Measurements from ENCODE around the gene R3HCC1L.
A peak's percentile ranks its signal among the peaks of the same experiment; 100 is the strongest.

The R3HCC1L gene

DNA sequence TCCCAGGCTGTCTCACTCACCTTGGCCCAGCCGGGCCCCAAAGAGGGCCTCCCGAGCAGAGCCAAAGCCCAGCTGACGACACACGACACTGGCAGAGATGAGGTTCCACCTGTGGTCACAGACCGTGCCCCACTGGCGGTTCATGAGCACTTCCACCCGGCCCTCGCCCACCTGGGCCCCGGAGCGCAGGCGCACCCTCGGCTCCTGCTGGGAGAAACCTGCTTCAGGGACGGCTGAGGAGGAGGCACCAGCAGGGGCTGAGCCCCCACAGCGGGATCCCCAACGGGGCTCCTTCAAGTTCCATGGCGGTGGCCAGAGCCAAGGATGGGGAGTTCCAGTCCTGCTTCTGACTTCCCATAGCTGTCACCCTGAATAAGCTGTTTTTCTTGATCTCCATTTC, 123.5 kb downstream of the R3HCC1L start:
- ChIA-PET POLR2A (ENCODE audit: low non-redundant PET) (no interaction called here), CTCF (interaction anchor here (1.8 kb wide), 1 partner anchor 52 kb away, joined by 7 read pairs; no protein-coding TSS in a partner anchor)
- TF ChIP-seq, protein P1, sequence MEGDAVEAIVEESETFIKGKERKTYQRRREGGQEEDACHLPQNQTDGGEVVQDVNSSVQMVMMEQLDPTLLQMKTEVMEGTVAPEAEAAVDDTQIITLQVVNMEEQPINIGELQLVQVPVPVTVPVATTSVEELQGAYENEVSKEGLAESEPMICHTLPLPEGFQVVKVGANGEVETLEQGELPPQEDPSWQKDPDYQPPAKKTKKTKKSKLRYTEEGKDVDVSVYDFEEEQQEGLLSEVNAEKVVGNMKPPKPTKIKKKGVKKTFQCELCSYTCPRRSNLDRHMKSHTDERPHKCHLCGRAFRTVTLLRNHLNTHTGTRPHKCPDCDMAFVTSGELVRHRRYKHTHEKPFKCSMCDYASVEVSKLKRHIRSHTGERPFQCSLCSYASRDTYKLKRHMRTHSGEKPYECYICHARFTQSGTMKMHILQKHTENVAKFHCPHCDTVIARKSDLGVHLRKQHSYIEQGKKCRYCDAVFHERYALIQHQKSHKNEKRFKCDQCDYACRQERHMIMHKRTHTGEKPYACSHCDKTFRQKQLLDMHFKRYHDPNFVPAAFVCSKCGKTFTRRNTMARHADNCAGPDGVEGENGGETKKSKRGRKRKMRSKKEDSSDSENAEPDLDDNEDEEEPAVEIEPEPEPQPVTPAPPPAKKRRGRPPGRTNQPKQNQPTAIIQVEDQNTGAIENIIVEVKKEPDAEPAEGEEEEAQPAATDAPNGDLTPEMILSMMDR (conservative IDR thresholded peaks at IDR 0.05; ENCODE audit: low read depth), result no peak
- DNase-seq (ENCODE audit: low spot score), result no peak
- no peak overlapping the region for H3K27ac ChIP-seq

DNA sequence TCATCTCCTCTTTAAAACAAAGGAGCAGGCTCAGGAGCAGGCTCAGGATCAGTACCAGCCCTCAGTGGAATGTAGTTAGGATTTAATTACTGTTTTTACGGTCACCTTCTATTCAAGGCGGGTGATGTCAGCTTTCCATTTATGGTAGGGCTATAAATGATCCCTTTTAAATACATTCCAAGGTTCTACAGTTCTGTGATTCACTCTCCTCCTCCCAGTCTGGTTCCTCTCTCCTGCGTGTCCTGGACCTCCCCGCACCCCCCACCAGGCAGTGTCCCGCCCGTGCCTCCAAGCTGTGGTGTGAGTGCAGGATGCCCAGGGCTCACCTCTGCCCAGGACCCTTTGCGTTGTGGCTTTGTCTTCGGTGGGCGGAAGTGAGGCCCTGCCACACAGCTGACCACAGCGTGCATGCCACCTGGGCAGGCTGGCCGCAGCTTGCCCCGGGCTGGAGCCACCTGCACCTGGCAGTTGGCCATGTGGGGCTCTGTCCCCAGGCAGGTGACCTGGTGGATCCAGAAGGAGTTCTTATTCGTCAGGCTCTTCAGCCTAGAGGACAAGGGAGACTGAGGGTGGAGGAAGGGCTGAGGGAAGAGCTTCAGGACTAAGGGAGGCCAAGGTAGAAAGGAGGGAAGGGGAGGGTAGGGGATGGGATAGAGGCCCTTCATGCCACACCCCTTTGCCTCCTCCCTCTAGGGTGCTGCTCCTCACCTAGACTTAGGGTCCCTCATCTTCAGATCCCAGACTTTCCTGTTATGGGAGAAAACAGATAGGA, 124.4 kb downstream of the R3HCC1L start:
- DNase-seq (ENCODE audit: low spot score), result no peak
- ChIA-PET POLR2A (ENCODE audit: low non-redundant PET) (no interaction called here), CTCF (interaction anchor here (1.8 kb wide), 1 partner anchor 51 kb away, joined by 7 read pairs; no protein-coding TSS in a partner anchor)
- TF ChIP-seq, protein P1 (conservative IDR thresholded peaks at IDR 0.05; ENCODE audit: low read depth), result no peak
- no peak overlapping the region for H3K27ac ChIP-seq

DNA sequence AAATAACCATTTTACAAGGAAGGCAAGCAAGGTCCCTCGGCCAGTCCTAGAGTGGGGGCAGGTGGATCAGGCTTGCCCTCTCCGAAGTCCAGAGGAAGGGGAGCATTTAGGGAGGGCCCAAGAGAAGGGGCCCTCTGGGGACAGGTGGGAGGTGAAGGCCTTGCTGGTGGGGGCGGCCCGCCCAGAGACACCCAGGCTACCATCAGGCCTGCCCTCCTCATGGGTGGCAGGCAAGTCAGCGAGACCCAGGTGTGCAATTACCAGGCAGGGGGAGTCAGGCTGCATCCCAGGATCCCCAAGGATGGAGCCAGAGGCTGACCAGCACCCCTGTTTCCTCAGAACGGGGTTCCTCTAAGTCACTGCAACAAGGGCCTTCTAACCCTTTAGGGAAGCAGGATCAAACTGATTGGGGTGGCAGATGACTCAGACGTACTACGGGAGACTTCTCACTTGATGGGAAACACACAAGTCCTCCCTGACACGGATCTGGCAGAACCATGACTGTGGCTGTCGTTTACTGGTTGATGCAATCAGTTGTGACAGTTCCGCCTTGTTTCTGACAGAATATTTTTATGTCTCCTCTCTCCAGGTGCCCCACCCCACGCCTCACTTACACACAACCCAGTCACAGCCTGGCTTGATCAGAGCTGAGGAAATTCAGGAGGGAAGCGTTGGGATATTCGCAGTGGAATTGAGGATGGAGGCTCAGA, 125.3 kb downstream of the R3HCC1L start:
- H3K27ac ChIP-seq, result peak overlapping the region; percentile 25; the same call in 1 of the 2 replicates
- ChIA-PET CTCF (interaction anchor here (1.8 kb wide), 1 partner anchor 50 kb away, joined by 7 read pairs; no protein-coding TSS in a partner anchor), POLR2A (ENCODE audit: low non-redundant PET) (no interaction called here)
- DNase-seq (ENCODE audit: low spot score), result no peak
- TF ChIP-seq, protein P1 (conservative IDR thresholded peaks at IDR 0.05; ENCODE audit: low read depth), result no peak

DNA sequence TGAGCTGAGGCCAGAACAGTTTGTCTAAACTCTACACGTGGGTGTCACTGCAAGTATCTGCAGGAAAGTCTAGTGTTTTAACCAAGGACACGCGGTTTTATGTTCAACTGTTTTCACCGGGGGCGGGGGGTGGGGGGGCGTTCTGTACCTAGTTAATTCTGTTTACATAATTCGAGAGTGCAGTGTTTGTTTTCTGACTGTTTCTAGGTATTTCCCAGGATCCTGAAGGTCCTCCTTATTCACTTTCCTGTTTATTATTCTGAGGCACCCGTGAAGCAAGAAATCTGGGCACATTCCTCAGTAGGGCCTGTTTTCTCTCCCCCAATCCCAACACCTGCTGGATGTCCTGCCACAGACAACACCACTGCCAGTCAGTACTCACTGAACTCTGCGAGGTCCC, 125.9 kb downstream of the R3HCC1L start:
- ChIA-PET POLR2A (ENCODE audit: low non-redundant PET) (no interaction called here), CTCF (no interaction called here)
- peak overlapping the region; percentile 25 for H3K27ac ChIP-seq
- TF ChIP-seq, protein P1 (conservative IDR thresholded peaks at IDR 0.05; ENCODE audit: low read depth), result no peak
- no peak for DNase-seq (ENCODE audit: low spot score)

DNA sequence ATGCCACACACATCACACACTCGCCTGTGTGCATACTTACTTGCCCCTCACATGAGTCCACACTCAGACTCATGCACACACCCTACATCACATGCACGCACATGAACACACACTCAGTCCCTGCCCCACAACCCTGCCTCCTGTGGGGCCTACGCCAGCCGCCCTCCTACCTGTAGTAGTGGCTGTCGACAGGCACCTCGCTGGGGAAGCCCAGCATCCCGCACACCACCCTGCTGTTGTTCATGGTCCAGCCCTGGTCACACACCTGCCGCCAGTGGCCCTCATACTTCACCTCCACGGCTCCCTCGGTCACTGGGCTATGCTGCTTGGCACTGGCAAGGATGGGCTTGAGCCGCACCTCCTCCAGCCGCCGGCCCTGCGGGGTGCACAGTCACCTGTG, 126.3 kb downstream of the R3HCC1L start:
- TF ChIP-seq, protein P1 (conservative IDR thresholded peaks at IDR 0.05; ENCODE audit: low read depth), result no peak
- no peak overlapping the region; the same call in 1 of the 2 replicates for H3K27ac ChIP-seq
- ChIA-PET POLR2A (ENCODE audit: low non-redundant PET) (no interaction called here), CTCF (interaction anchor here (0.7 to 2.5 kb wide), 2 partner anchors 49 to 316 kb away, joined by 3 to 26 read pairs; no protein-coding TSS in a partner anchor)
- no peak for DNase-seq (ENCODE audit: low spot score)

DNA sequence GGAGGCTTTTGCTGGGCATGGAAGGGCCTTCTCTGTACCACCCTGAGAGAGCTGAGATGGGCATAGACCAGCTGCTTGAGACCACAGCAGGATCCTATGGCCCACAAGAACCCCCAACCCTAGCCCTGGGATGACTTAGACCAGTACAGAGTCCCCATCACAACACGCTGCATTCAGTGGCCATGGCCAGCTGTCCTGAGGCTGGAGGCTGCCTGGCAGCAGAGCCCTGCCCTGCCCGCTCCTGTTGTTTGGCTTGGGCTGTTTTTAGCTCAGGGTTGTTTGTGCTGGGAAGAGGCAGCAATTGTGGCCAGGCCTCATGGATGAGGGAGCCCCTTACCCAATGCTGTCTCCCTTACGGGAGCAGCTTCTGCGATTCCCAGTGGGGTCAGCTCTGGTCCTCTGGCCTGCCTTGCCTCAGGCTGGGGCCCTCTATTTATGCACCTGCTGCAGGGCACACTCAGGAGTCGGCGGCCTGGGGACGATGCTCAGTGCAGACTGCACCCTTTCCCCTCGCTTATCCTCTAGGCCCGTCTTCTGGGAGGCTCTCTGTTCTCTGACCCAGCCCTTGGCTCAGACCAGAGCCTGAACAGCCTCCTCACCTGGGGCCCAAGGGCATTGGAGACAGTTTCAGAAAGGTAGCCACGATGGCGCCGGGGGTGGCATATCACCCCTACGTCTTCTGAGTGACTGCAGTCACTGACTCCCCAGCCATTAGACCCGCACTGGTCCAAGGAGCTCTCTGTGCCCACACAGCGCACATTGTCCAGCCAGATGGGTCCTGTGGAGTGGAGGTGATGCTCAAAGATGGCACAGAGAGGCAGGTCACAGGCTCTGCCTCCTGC, 127.2 kb downstream of the R3HCC1L start:
- TF ChIP-seq, protein P1 (conservative IDR thresholded peaks at IDR 0.05; ENCODE audit: low read depth), result no peak
- CTCF ChIA-PET, result interaction anchor here (0.6 to 2.5 kb wide), 5 partner anchors 30 to 317 kb away, joined by 3 to 26 read pairs (median 7); no protein-coding TSS in a partner anchor
- POLR2A ChIA-PET (ENCODE audit: low non-redundant PET), result interaction anchor here (0.6 kb wide), 1 partner anchor 69 kb away, joined by 4 read pairs; no protein-coding TSS in a partner anchor
- H3K27ac ChIP-seq, result no peak overlapping the region
- DNase-seq (ENCODE audit: low spot score), result no peak
